ENCODE measurements around the gene UQCC2. TPM values are rescaled to one million over a fixed set of nuclear protein-coding genes. Genes with fewer than 3 reads are reported as not detected.

Gene UQCC2
- total and polyA plus RNA-seq, 2 of the 4 experiments (the other 2 are of a cell fraction), result 13.8 to 34.5 TPM

GRCh38 chr6:33659986-33660385 is 51.5 kb downstream of the UQCC2 start:
- WGBS, 2 experiments (ENCODE audit: extremely low coverage in 2 of 2, insufficient read length in 1 of 2), result 92% methylated on average over 3 of the region's 6 CpGs; no CpG with 5 or more reads in 1 of the 2 experiments

More at GRCh38 chr6:33659986-33660385, 51.5 kb downstream of the UQCC2 start:
- no peak overlapping the region for H3K56ac ChIP-seq (ENCODE audit: extremely low read depth, insufficient read depth, low read length)
- ATAC-seq (ENCODE audit: low read depth), result no peak
- DNase-seq, result no peak
- H3K14ac ChIP-seq (replicated peaks; ENCODE audit: low read depth, low read length), result no peak overlapping the region
- no peaks in the 10 kb centered on the region for H3K4me1 ChIP-seq (ENCODE audit: control insufficient read depth, insufficient read depth, low read length)
- in situ Hi-C loops (cut with MboI; ENCODE audit: low sequenced_read_pairs), result no loop called here
- no peak overlapping the region for H3K9ac ChIP-seq (ENCODE audit: low read depth, low read length)
- H4K20me1 ChIP-seq (ENCODE audit: insufficient read depth, low read length), result no peaks in the 10 kb centered on the region
- no peak overlapping the region for H3K18ac ChIP-seq (ENCODE audit: low read depth, low read length)
- H3K27me3 ChIP-seq (ENCODE audit: control insufficient read depth, insufficient read depth, low read length), result no peaks in the 10 kb centered on the region
- BruUV-seq (replicated peaks), result no TSS peak
- no peak overlapping the region for H3K27ac ChIP-seq (ENCODE audit: insufficient read depth, low read length)
- H3K4me3 ChIP-seq (ENCODE audit: insufficient read depth, low read depth, low read length), result no peak overlapping the region
- dilution Hi-C loops (cut with HindIII; ENCODE audit: low sequenced_read_pairs, unreplicated experiment), result no loop called here
- no peak overlapping the region for H2BK120ac ChIP-seq (ENCODE audit: low read depth, low read length)
- no peak overlapping the region for H2BK15ac ChIP-seq (ENCODE audit: low read depth, low read length)
- TF ChIP-seq MAZ (IDR thresholded peaks at IDR 0.05; ENCODE audit: borderline replicate concordance, low read depth, low read length) (no peak), CTCF (conservative IDR thresholded peaks at IDR 0.05; ENCODE audit: low read depth, low read length) (no peak), POLR2A (IDR thresholded peaks at IDR 0.05; ENCODE audit: low read depth, low read length) (no peak), FOS (IDR thresholded peaks at IDR 0.05; ENCODE audit: low read depth, low read length) (no peak), RAD21 (IDR thresholded peaks at IDR 0.05; ENCODE audit: low read length) (no peak)
- H4K5ac ChIP-seq (ENCODE audit: low read depth, low read length), result no peak overlapping the region
- H3K23ac ChIP-seq (ENCODE audit: low read depth, low read length), result no peak overlapping the region
- H3K9me3 ChIP-seq (ENCODE audit: control insufficient read depth, insufficient read depth, low read length), result no peaks in the 10 kb centered on the region
- H3K36me3 ChIP-seq (ENCODE audit: control insufficient read depth, insufficient read depth, low read length), result no peaks in the 10 kb centered on the region
- no peak overlapping the region for H2AK5ac ChIP-seq (ENCODE audit: low read depth, low read length)
- H2BK5ac ChIP-seq (ENCODE audit: low read depth, low read length, poor library complexity, severe bottlenecking), result no peak overlapping the region
- H2AFZ ChIP-seq (replicated peaks; ENCODE audit: low read length, poor library complexity), result no peak overlapping the region
- POLR2A ChIA-PET (ENCODE audit: unreplicated experiment), result no interaction called here
- H4K91ac ChIP-seq (ENCODE audit: insufficient read depth, low read depth, low read length), result no peak overlapping the region
- CTCF ChIA-PET, result no interaction called here
- H3K9me1 ChIP-seq (ENCODE audit: insufficient read depth, low read length), result peaks cover 4% of the 10 kb centered on the region; the same call in 1 of the 2 replicates
- no peak overlapping the region for H3K4me2 ChIP-seq (ENCODE audit: low read depth, low read length)
- H4K8ac ChIP-seq (ENCODE audit: low read depth in 2 of 2, low read length in 2 of 2), result no peak overlapping the region
- intact Hi-C loops (cut with micrococcal nuclease), result no loop called here
- peak overlapping the region; percentile 9 for H2AK9ac ChIP-seq (replicated peaks; ENCODE audit: low read depth, low read length, poor library complexity)
- no peak overlapping the region for H2BK20ac ChIP-seq (ENCODE audit: low read depth, low read length)
- H3K79me1 ChIP-seq (ENCODE audit: low read depth in 1 of 2, low read length in 2 of 2), result no peaks in the 10 kb centered on the region
- no peak overlapping the region for H3K4ac ChIP-seq (ENCODE audit: low read depth, low read length)

Data from IMR-90 (cell line).